HG02884 (cell line): ENCODE measurements around the gene ELAVL4.
"Not testable (repeated sequence)": the region's sequence is repeated elsewhere in the genome, so short reads cannot be mapped to it uniquely, and the experiment has no call there.

Experiments
- ATAC-seq: cut with Tn5 transposase; IDR thresholded peaks from one replicate; pipeline ENCODE4 v1.9.1; 2021; ENCODE audit warnings: mild to moderate bottlenecking, moderate library complexity; ENCODE audit not compliant: unreplicated experiment

ELAVL4 gene

GRCh38 chr1:50123071-50123470 lies 14.4 kb downstream of the ELAVL4 start:
- ATAC-seq, result no peak

- no peak for ATAC-seq
Observed at GRCh38 chr1:50126927-50127715, 18.4 kb downstream of the ELAVL4 start.

GRCh38 chr1:50129201-50129600 lies 20.5 kb downstream of the ELAVL4 start:
- no peak for ATAC-seq

- no peak for ATAC-seq
Observed at GRCh38 chr1:50132347-50132894, 23.7 kb downstream of the ELAVL4 start.

- no peak for ATAC-seq
Observed at GRCh38 chr1:50135716-50136115, 27.0 kb downstream of the ELAVL4 start.

GRCh38 chr1:50139339-50140181 lies 30.8 kb downstream of the ELAVL4 start:
- ATAC-seq, result no peak

GRCh38 chr1:50140182-50140447 lies 31.4 kb downstream of the ELAVL4 start:
- no peak for ATAC-seq

GRCh38 chr1:50147191-50147850 lies 38.6 kb downstream of the ELAVL4 start:
- ATAC-seq, result no peak

- no peak for ATAC-seq
Observed at GRCh38 chr1:50148142-50148923, 39.6 kb downstream of the ELAVL4 start.

- ATAC-seq, result no peak
Observed at GRCh38 chr1:50152236-50152635, 43.5 kb downstream of the ELAVL4 start.

- ATAC-seq, result no peak
Observed at GRCh38 chr1:50155541-50155940, 46.8 kb downstream of the ELAVL4 start.

GRCh38 chr1:50156241-50157010 lies 47.7 kb downstream of the ELAVL4 start:
- ATAC-seq, result no peak

GRCh38 chr1:50157306-50157941 lies 48.7 kb downstream of the ELAVL4 start:
- no peak for ATAC-seq

- no peak for ATAC-seq
Observed at GRCh38 chr1:50158421-50158820, 49.7 kb downstream of the ELAVL4 start.

- no peak for ATAC-seq
Observed at GRCh38 chr1:50163680-50164079, 55.0 kb downstream of the ELAVL4 start.

GRCh38 chr1:50166351-50166750 lies 57.6 kb downstream of the ELAVL4 start:
- not testable (repeated sequence) for ATAC-seq

- ATAC-seq, result no peak
Observed at GRCh38 chr1:50172299-50172698, 63.6 kb downstream of the ELAVL4 start.

GRCh38 chr1:50174101-50174500 lies 65.4 kb downstream of the ELAVL4 start:
- no peak for ATAC-seq
